GM19395 (cell line): ENCODE results near the gene UBN1.
"Not testable (repeated sequence)": the region's sequence is repeated elsewhere in the genome, so short reads cannot be mapped to it uniquely, and the experiment has no call there.

Experiments
- ATAC-seq: cut with Tn5 transposase; IDR thresholded peaks from one replicate; pipeline ENCODE4 v1.9.1; 2021; ENCODE audit warnings: mild to moderate bottlenecking, moderate library complexity; ENCODE audit not compliant: unreplicated experiment

Gene UBN1

GRCh38 chr16:4882633-4883285 is 35.5 kb downstream of the UBN1 start:
- no peak for ATAC-seq

DNA sequence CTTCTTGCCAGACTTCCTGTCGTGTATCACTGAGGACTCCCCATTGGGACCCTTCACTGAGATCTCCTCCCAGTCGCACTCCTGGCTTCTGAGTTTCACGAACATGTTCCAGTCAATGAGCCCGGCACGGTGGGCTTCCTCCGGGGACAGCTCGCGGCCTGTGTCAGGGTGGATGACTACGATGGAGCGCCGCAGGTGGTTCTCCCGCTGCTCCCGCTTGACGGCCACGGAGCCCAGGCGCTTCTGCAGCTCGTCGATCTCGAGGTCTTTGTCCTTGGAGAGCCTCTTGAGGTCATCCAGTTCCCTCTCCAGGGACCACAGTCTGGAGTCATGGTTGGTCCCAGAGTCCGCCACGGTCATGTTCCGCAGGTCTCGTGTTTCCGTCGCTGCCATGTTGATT is 36.2 kb downstream of the UBN1 start:
- ATAC-seq, result no peak

- no peak for ATAC-seq
Measured at GRCh38 chr16:4884209-4884608, 36.9 kb downstream of the UBN1 start.

DNA sequence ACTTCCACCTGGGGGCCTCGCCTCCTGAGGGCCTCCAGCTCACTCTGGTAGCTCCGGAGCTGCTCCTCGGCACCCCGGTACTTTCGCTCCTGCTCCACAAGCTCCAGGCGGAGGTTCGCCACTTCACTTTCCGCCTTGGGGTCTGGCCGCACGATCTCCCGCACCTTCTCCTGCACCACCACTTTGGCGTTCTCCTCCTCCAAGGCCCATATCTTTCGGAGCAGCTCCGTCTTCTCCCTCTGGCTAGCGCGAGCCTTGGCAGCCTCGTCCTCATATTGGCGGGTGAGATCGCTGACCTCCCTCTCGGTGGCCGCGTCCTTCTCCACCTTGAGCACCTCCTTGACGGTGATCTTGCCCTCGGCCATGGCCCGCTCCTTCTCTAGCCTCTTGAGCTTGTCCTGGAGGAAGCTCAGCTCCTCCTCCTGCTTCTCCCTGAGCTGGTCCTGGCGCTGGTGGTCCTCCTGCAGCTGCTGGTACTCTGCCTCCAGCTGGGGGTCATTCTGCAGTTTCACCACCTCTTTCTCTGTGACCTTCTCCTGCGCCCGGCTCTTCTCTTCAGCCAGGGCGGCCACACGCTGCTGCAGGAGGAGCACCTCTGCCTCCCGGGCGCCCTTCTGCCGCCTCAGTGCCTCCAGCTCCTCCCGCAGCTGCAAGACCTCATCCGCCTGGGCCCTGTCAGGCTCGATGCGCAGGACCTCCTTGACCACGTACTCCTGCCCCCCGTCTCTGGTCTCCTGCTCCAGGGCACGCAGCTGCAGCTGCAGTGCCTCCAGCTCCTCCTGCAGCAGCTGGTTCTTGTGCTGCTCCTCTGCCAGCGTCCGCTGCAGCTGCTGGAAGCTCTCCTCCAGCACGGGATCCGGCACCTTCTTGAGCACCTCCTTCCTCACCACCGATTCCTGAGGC is 37.9 kb downstream of the UBN1 start:
- ATAC-seq, result no peak

DNA sequence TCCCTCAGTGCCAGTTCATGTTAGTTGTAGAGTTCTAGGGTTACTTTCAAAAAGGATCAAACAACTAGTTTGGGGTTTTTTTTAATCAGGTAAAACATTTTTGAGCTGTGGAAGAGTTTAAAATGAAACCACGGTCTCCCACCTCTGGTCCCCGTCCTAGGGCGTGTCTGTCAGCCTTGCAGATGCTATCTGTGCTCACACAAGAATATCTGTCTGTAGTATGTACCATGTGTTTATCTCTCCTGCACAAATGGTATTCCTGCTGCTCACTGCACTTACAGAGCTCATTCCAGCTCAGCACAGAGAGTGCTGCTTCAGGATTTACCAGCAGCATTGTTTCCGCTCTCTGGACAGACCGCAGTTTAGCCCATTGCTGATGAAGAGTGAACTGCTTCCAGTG is 38.9 kb downstream of the UBN1 start:
- no peak for ATAC-seq

GRCh38 chr16:4888428-4889135 is 41.3 kb downstream of the UBN1 start:
- ATAC-seq, result no peak

DNA sequence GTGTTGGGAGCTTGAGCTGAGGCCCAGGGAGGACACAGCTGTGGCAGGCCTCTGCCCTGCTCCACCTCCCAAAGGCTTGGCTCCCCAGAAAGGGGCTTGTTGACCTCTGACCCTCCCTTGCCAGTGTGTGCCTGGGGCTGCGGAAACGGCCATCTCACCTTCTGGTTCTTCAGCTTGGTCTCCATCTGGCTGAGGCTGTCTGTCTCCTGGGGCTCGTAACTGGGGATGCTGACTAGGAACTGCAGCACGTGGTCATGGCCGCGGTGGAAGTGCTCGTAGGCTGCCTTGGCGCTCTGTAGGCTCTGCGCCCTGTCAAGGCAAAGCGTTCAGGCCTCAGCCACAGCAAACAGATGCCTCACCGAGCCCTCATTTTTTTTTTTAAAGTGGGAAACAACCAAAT is 42.7 kb downstream of the UBN1 start:
- ATAC-seq, result no peak

- ATAC-seq, result no peak
Measured at GRCh38 chr16:4890686-4891085, 43.4 kb downstream of the UBN1 start.

GRCh38 chr16:4891097-4891885 is 44.0 kb downstream of the UBN1 start:
- ATAC-seq, result no peak

DNA sequence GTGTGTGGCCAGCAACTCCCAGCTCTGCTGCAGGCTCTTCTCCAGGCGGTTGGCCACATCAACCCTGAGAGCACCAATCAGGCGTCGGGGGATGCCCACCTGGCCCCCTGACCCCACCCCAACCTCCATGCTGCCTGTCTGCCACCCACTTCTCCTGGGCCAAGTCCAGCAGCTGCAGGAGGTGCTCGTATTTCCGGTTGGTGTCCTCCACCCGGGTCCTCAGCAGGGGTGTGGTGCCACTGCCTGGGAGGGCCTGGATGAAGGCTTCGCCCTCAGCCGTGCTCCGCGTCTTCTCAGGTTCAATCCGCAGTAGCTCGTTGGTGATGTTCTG is 44.6 kb downstream of the UBN1 start:
- no peak for ATAC-seq

DNA sequence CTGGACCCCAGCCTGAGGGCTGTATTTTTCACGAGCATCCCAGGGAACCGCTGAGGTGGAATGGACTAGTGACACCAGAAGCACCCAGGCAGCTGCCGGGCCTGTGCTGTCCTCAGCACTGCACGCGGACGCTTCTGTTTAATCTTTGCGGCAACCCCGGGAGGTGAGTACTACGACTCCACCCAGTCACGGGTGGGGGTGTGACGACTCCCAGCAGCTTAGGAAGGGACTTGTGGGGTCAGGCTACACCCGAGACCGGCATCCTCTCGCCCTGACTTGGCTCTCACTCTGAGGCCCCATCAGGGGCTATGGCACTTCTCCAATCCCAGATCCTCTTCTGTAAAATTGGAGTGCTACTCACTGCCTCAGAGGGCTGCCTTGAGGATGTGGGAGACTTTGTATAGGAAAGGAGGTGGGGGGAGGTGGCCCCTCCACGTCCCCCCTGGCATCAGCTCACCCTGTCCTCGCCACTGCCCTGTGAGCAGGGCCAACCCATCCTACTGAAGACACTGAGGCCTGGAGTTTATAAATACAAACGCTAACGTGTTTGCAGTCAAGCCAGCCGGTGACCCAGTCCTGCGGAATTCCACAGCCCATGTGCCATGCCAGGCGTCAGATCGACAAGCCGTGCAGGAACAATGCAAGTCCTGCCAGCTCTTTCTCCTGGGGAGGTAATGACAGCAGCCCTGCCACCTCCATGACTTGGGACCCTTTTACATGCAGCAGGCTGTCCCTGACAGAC is 45.3 kb downstream of the UBN1 start:
- ATAC-seq, result no peak

DNA sequence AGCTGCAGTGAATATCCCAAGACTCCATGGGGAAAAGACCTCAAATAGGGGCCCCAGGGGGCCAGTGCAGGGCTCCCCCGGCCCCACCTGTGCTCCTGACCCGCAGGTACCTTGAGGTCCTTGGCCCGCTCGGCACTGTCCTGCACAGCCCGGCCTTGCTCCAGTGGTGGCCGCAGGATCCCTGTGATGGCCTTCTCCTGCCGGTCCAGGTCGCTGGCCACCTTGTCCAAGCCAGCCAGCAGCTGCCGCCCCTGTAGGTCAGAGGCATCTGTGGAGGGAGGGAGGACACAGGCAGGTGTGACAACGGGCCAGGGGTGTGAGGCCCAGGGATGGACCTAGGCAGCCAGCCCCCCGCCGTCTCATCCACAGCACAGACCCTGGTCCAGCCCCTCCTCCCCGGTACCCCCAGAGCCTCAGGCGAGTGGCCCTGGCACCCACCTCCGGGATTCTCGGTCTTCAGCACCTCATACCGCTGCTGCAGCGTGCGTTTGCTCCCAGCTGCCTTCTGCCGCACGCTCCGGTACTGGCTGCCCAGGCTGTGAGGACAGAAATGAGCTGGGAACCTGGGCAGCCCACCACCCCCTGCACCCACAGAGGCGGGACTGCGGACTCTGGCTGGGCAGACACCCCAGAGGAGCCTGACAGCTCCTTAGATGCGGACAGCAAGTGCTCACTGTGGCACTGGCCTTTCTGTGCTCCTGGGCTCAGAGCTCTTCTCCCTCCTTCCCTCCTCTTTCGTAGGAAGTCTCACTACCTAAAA is 46.0 kb downstream of the UBN1 start:
- ATAC-seq, result no peak

- no peak for ATAC-seq
Measured at GRCh38 chr16:4894276-4895150, 47.2 kb downstream of the UBN1 start.

DNA sequence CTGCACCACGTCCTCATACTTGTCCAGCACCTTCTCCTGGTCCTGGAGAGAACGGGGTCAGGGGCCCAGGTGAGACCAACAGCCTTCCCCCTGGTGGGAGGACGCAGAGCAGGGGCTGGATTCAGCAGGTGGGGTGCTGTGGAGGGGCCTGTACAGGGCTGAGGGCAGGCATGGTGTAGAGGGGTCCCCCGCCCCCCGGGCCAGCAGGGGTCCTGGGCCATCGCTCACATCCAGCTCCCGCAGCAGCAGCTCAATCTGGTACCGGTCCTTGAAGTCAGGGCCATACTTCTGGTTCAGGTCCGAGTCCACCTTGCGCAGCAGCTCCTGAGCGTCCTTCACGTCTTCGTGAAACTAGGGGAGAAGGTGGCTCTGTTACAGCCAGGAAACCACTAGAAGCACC is 48.1 kb downstream of the UBN1 start:
- no peak for ATAC-seq

DNA sequence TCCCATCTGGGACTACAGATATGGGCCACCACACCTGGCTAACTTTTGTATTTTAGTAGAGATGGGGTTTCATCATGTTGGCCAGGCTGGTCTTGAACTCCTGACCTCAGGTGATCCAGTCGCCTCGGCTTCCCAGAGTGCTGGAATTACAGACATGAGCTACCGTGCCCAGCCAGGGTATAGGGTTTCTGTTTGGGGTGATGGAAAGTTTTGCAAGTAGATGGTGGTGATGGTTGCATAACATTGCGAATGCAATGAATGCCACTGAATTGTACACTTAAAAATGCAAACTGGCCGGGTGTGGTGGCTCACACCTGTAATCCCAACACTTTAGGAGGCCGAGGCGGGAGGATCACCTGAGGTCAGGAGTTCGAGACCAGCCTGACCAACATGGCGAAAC is 49.5 kb downstream of the UBN1 start:
- not testable (repeated sequence) for ATAC-seq

GRCh38 chr16:4897328-4897727 is 50.0 kb downstream of the UBN1 start:
- ATAC-seq, result no peak

DNA sequence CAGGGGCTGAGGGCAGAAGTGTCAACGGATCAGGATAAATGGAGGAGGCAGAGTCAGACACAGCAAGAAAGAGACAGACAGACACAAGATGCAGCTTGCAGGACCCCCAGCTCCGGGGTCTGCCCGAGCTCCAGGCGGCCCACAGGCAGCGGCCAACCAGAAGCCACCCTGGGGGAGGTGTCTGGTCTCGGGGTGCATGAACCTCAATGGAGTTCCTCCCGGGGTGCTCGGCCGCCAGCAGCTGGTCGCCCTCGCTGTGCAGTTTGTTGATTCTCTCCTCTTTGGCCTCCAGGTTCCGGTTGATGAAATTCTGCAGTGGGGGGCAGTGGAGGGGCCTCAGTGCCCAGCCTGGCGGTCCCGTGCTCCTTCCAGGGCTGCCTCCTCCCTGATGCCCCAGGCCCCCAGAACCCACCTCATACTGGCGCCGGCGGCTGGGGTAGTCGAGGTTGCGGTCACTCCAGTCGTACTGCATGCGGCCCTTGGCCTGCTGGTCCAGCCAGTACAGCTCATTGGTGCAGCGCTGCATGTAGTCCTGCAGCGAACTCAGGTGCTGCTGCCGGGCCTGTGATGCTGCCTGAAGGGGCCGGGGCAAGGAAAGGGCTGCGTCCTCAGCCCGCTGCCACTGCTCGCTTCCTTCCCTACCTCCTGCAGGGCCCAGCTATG is 51.7 kb downstream of the UBN1 start:
- no peak for ATAC-seq

DNA sequence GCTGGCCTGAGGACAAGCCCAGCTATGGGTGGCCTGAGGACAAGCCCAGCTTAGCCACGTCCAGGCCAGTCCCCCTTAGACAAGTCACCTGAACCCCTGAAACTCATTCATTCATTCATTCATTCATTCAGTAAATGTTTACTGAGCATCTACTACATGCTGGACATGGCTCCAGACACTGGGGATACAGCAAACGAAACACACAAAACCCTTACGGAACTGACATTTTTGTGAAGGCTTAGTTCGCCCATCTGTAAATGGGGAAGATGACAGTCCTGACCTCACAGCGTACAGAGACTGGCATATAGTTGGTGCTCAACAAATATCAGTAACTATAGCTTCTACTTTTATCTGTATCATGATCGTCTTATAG is 52.2 kb downstream of the UBN1 start:
- ATAC-seq, result no peak
